Measurements from ENCODE around the gene HOXA4. TPM values are rescaled to one million over a fixed set of nuclear protein-coding genes. Genes with fewer than 3 reads are reported as not detected.
A peak's percentile ranks its signal among the peaks of the same experiment; 100 is the strongest.

HOXA4 gene
- total and polyA plus RNA-seq, 2 of the 8 experiments (the other 6 are each of a cell fraction or from before 2014, with no cell fraction given), result not detected

DNA sequence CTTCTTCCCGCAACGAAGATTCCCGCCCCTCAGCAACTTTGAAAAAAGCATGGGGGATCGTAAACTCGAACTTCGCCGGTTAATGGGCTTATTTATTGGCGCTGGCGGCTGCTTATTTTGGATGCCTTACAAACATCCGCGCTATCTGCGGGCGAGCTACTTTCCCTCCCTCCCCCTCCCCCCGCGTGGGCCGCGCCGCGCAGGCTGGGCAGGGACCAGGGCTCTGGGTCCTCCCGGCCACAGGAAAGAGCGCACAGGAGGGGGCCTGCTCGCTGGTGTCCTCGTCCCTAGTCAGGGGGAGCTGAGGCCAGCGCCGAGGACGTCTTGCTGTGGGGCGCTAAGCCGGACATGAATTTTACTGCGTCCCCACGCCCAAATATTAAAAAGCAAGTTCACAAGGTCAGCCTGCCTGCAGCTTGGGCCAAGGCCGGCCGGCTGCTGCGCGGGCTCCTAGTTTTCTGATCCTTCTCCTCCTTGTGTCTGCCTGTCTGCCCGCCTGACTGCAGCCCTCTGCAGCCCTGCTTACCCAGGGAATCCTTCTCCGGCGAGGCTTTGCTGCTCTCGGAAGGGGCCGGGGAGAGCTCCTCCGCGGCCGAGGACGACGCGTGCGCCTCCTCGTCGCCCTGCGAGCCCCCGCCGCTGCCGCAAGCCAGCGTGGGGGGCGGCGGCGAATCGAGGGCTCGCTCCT lies 42.4 kb upstream of the HOXA4 start:
- H3K18ac ChIP-seq (ENCODE audit: extremely low read depth, low read length), result no peak overlapping the region; the same call in 1 of the 2 replicates
- peak overlapping the region; percentile 19 to 35; a peak in 3 of 4 replicates for H3K4me2 ChIP-seq (ENCODE audit: insufficient read depth in 1 of 2, low read depth in 2 of 2, low read length in 2 of 2)
- H3K27me3 ChIP-seq (replicated peaks in 1 of 4; ENCODE audit: control insufficient read depth in 3 of 4, extremely low read depth in 1 of 4, insufficient read depth in 3 of 4, low read length in 3 of 4), result peaks cover 95 to 100% (median 100%) of the 10 kb centered on the region in 4 experiments
- H3K14ac ChIP-seq (ENCODE audit: insufficient read length), result no peak overlapping the region
- no peaks in the 10 kb centered on the region; a peak in 1 of 4 replicates for H3K9me3 ChIP-seq (ENCODE audit: insufficient read depth in 2 of 2, low read depth in 1 of 2, low read length in 1 of 2)
- H2AFZ ChIP-seq (ENCODE audit: low read length), result no peak overlapping the region
- no peak overlapping the region for H2BK120ac ChIP-seq (replicated peaks; ENCODE audit: low read depth, low read length)
- no peak overlapping the region for H2AK5ac ChIP-seq (ENCODE audit: low read depth, low read length)
- H3K23ac ChIP-seq (ENCODE audit: insufficient read length), result no peak overlapping the region
- no peak overlapping the region for H3K56ac ChIP-seq (replicated peaks; ENCODE audit: insufficient read length, low read depth, low read length)
- H3K4me1 ChIP-seq (replicated peaks in 1 of 4; ENCODE audit: control insufficient read depth in 3 of 4, insufficient read depth in 4 of 4, low read length in 3 of 4), result peaks cover 4 to 11% (median 5%) of the 10 kb centered on the region in 4 experiments; a peak in 5 of 7 replicates
- no peaks in the 10 kb centered on the region; the same call in 1 of the 2 replicates for H3K23me2 ChIP-seq (ENCODE audit: low read depth, low read length)
- H4K8ac ChIP-seq (ENCODE audit: extremely low read depth, insufficient read depth, low read length), result peak overlapping the region; percentile 62; the same call in 1 of the 2 replicates
- no peaks in the 10 kb centered on the region for H3K79me2 ChIP-seq (ENCODE audit: control insufficient read depth in 1 of 2, insufficient read depth in 2 of 2, low read length in 2 of 2)
- H4K20me1 ChIP-seq (replicated peaks in 1 of 2; ENCODE audit: control insufficient read depth in 1 of 2, insufficient read depth in 2 of 2, low read length in 2 of 2), result peaks cover 40 to 63% of the 10 kb centered on the region in 2 experiments
- DNase-seq (ENCODE audit: low read depth in 1 of 2, low spot score in 2 of 2) (peak in 1 of 2 experiments; percentile 61), FAIRE-seq (no peak)
- peak overlapping the region in 1 of 4 experiments; percentile 36; a peak in 2 of 8 replicates for H3K4me3 ChIP-seq (ENCODE audit: extremely low read depth in 1 of 4, insufficient read depth in 2 of 4, low read depth in 3 of 4, low read length in 4 of 4)
- H3K36me3 ChIP-seq (ENCODE audit: control insufficient read depth in 2 of 4, insufficient read depth in 4 of 4, low read length in 3 of 4), result peaks cover 0 to 18% (median 0%) of the 10 kb centered on the region in 4 experiments; a peak in 1 of 8 replicates
- H2BK20ac ChIP-seq (ENCODE audit: low read length), result no peak overlapping the region
- H2BK12ac ChIP-seq (ENCODE audit: low read depth, low read length), result no peak overlapping the region
- no peaks in the 10 kb centered on the region for H3K79me1 ChIP-seq (ENCODE audit: low read depth, low read length)
- no peak overlapping the region for H3K9ac ChIP-seq (replicated peaks in 1 of 4; ENCODE audit: extremely low read depth in 1 of 4, low read depth in 3 of 4, low read length in 3 of 4)
- CTCF ChIA-PET (ENCODE audit: partially characterized antibody), result interaction anchor here (0.6 to 5.4 kb wide), 6 partner anchors 10 to 51 kb away, joined by 3 to 20 read pairs (median 4); partner anchors contain the start of gene HOXA5
- H4K5ac ChIP-seq (ENCODE audit: insufficient read length, low read depth, low read length), result no peak overlapping the region
- 3% methylated on average over 56 of the region's 58 CpGs; no CpG with 5 or more reads in 1 of the 2 experiments for WGBS, 2 experiments (ENCODE audit: extremely low coverage in 1 of 2, insufficient coverage in 1 of 2, insufficient read length in 1 of 2, insufficient replicate concordance in 2 of 2, low coverage in 1 of 2, low lambda C conversion rate in 2 of 2, missing lambda C conversion rate in 1 of 2)
- H2BK15ac ChIP-seq (ENCODE audit: low read length), result no peak overlapping the region
- no peak overlapping the region for H3K4ac ChIP-seq (replicated peaks; ENCODE audit: insufficient read length, low read depth, low read length)
- POLR2A ChIA-PET (ENCODE audit: partially characterized antibody), result no interaction called here
- H3K27ac ChIP-seq (ENCODE audit: low read depth, low read length), result no peak overlapping the region
- TF ChIP-seq RNF2 (IDR thresholded peaks at IDR 0.05; ENCODE audit: borderline replicate concordance, low read depth, low read length, missing control alignments, poor library complexity, severe bottlenecking) (peak; percentile 72), CTBP2 (IDR thresholded peaks at IDR 0.05; ENCODE audit: borderline replicate concordance, insufficient read depth, insufficient read length, low read length) (peak; percentile 56), RBBP5 (IDR thresholded peaks at IDR 0.05; ENCODE audit: borderline replicate concordance, low read depth, low read length) (no peak), EZH2 (IDR thresholded peaks at IDR 0.05; ENCODE audit: low read depth, low read length, severe bottlenecking) (peak; percentile 77), SIN3A (conservative IDR thresholded peaks at IDR 0.05 in 1 of 2, IDR thresholded peaks at IDR 0.05 in 1 of 2; ENCODE audit: low read depth in 1 of 2, low read length in 2 of 2) (no peak)
- H4K91ac ChIP-seq (replicated peaks; ENCODE audit: insufficient read length, low read length), result no peak overlapping the region
- H2BK5ac ChIP-seq (ENCODE audit: low read depth, low read length), result no peak overlapping the region
